ENCODE measurements around the gene TMPRSS6. TPM values are rescaled to one million over a fixed set of nuclear protein-coding genes. Genes with fewer than 3 reads are reported as not detected.
A peak's percentile ranks its signal among the peaks of the same experiment; 100 is the strongest.

TMPRSS6 gene
- total and polyA plus RNA-seq, 2 of the 13 experiments (the other 11 are each of a cell fraction or from before 2014, with no cell fraction given), result 4.2 to 4.8 TPM

DNA sequence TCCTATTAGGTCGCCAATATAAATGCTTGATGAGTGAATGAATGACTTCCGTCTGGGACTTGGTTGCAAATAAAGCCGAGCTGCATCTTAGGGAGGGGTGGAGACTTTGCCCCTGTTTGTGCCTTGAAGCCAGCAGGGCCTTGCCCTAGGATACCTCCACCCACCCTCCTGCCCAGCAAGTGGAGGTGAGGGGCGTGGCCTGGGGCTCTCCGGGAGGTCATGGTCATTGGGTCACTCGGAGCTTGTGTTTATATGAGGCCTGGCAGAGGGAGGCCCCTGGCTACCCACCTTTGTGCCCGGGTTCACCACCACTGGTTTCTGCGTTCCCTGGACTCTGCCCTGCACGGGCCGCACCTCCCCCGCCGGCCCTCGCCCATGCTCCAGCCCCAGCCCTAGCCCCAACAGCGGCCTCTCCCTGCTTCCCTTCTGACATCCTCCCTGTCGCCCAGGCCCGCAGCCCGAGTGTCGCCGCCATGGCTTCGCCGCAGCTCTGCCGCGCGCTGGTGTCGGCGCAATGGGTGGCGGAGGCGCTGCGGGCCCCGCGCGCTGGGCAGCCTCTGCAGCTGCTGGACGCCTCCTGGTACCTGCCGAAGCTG is 85.7 kb downstream of the TMPRSS6 start (continued):
- TF ChIP-seq CCDC6 (CRISPR knock-in tag; IDR thresholded peaks at IDR 0.05) (no peak), SRSF1 (optimal IDR thresholded peaks at IDR 0.05; ENCODE audit: low read depth, low read length) (no peak), ZFP1 (CRISPR knock-in tag; IDR thresholded peaks at IDR 0.05) (no peak), ZEB1 (IDR thresholded peaks at IDR 0.05; ENCODE audit: insufficient replicate concordance, low read depth) (no peak), EED (CRISPR knock-in tag; IDR thresholded peaks at IDR 0.05) (no peak), ZNF770 (CRISPR knock-in tag; IDR thresholded peaks at IDR 0.05) (peak; percentile 46; the same call in 1 of the 2 replicates), ZNF180 (CRISPR knock-in tag; IDR thresholded peaks at IDR 0.05; ENCODE audit: borderline replicate concordance, low read depth) (no peak), ZNF12 (CRISPR knock-in tag; IDR thresholded peaks at IDR 0.05) (0 out of 2 replicates have a peak, but pooled peaks have one; percentile 22), ZNF292 (CRISPR knock-in tag; IDR thresholded peaks at IDR 0.05; ENCODE audit: borderline replicate concordance, low read depth) (peak; percentile 41; the same call in 1 of the 2 replicates), ISL2 (CRISPR knock-in tag; IDR thresholded peaks at IDR 0.05) (peak; percentile 56; the same call in 1 of the 2 replicates), ATF4 (CRISPR knock-in tag; IDR thresholded peaks at IDR 0.05) (no peak), ZNF484 (CRISPR knock-in tag; IDR thresholded peaks at IDR 0.05; ENCODE audit: borderline replicate concordance, low read depth) (no peak)
- TF ChIP-seq, protein P1, sequence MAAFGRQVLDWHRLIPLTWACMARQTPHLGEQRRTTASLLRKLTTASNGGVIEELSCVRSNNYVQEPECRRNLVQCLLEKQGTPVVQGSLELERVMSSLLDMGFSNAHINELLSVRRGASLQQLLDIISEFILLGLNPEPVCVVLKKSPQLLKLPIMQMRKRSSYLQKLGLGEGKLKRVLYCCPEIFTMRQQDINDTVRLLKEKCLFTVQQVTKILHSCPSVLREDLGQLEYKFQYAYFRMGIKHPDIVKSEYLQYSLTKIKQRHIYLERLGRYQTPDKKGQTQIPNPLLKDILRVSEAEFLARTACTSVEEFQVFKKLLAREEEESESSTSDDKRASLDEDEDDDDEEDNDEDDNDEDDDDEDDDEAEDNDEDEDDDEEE (CRISPR knock-in tag; IDR thresholded peaks at IDR 0.05), result no peak
- TF ChIP-seq, protein P2, sequence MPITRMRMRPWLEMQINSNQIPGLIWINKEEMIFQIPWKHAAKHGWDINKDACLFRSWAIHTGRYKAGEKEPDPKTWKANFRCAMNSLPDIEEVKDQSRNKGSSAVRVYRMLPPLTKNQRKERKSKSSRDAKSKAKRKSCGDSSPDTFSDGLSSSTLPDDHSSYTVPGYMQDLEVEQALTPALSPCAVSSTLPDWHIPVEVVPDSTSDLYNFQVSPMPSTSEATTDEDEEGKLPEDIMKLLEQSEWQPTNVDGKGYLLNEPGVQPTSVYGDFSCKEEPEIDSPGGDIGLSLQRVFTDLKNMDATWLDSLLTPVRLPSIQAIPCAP (CRISPR knock-in tag; IDR thresholded peaks at IDR 0.05; ENCODE audit: low read depth), result no peak
- TF ChIP-seq, protein P3, sequence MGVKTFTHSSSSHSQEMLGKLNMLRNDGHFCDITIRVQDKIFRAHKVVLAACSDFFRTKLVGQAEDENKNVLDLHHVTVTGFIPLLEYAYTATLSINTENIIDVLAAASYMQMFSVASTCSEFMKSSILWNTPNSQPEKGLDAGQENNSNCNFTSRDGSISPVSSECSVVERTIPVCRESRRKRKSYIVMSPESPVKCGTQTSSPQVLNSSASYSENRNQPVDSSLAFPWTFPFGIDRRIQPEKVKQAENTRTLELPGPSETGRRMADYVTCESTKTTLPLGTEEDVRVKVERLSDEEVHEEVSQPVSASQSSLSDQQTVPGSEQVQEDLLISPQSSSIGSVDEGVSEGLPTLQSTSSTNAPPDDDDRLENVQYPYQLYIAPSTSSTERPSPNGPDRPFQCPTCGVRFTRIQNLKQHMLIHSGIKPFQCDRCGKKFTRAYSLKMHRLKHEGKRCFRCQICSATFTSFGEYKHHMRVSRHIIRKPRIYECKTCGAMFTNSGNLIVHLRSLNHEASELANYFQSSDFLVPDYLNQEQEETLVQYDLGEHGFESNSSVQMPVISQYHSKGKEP (CRISPR knock-in tag; IDR thresholded peaks at IDR 0.05), result no peak
- TF ChIP-seq, protein P4, sequence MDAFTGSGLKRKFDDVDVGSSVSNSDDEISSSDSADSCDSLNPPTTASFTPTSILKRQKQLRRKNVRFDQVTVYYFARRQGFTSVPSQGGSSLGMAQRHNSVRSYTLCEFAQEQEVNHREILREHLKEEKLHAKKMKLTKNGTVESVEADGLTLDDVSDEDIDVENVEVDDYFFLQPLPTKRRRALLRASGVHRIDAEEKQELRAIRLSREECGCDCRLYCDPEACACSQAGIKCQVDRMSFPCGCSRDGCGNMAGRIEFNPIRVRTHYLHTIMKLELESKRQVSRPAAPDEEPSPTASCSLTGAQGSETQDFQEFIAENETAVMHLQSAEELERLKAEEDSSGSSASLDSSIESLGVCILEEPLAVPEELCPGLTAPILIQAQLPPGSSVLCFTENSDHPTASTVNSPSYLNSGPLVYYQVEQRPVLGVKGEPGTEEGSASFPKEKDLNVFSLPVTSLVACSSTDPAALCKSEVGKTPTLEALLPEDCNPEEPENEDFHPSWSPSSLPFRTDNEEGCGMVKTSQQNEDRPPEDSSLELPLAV (CRISPR knock-in tag; conservative IDR thresholded peaks at IDR 0.05; ENCODE audit: low read depth), result no peak
- TF ChIP-seq, protein P5, sequence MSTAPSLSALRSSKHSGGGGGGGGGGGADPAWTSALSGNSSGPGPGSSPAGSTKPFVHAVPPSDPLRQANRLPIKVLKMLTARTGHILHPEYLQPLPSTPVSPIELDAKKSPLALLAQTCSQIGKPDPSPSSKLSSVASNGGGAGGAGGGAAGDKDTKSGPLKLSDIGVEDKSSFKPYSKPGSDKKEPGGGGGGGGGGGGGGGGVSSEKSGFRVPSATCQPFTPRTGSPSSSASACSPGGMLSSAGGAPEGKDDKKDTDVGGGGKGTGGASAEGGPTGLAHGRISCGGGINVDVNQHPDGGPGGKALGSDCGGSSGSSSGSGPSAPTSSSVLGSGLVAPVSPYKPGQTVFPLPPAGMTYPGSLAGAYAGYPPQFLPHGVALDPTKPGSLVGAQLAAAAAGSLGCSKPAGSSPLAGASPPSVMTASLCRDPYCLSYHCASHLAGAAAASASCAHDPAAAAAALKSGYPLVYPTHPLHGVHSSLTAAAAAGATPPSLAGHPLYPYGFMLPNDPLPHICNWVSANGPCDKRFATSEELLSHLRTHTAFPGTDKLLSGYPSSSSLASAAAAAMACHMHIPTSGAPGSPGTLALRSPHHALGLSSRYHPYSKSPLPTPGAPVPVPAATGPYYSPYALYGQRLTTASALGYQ (CRISPR knock-in tag; IDR thresholded peaks at IDR 0.05), result peak; percentile 62; the same call in 1 of the 2 replicates
